Middle frontal gyrus (tissue), 1 donor: ENCODE data around the gene AMACR.
"Not testable (repeated sequence)": the region's sequence is repeated elsewhere in the genome, so short reads cannot be mapped to it uniquely, and the experiment has no call there.

ENCODE experiments used
- DNase-seq: peaks from one replicate; pipeline ENCODE4 v3.0.0-alpha.2; 2015; ENCODE audit warnings: low spot score; ENCODE audit errors: extremely low spot score

Gene AMACR

GRCh38 chr5:33969572-33970452 lies 38.0 kb downstream of the AMACR start:
- no peak for DNase-seq

GRCh38 chr5:33968211-33969005 lies 39.4 kb downstream of the AMACR start:
- DNase-seq: no peak

- no peak for DNase-seq
Measured at GRCh38 chr5:33966805-33967204, 41.0 kb downstream of the AMACR start.

- DNase-seq: no peak
Measured at GRCh38 chr5:33964132-33964700, 43.6 kb downstream of the AMACR start.

GRCh38 chr5:33958176-33958575 lies 49.7 kb downstream of the AMACR start:
- DNase-seq: no peak

GRCh38 chr5:33957577-33958150 lies 50.2 kb downstream of the AMACR start:
- DNase-seq: no peak

- DNase-seq: not testable (repeated sequence)
Measured at GRCh38 chr5:33952175-33952574, 55.7 kb downstream of the AMACR start.

GRCh38 chr5:33944543-33945132 lies 63.2 kb downstream of the AMACR start:
- DNase-seq: no peak

- no peak for DNase-seq
Measured at GRCh38 chr5:33941090-33941489, 66.8 kb downstream of the AMACR start.

- no peak for DNase-seq
Measured at GRCh38 chr5:33939556-33940262, 68.1 kb downstream of the AMACR start.

GRCh38 chr5:33938881-33939280 lies 69.0 kb downstream of the AMACR start:
- DNase-seq: no peak

GRCh38 chr5:33938507-33938796 lies 69.4 kb downstream of the AMACR start:
- DNase-seq: no peak

- no peak for DNase-seq
Measured at GRCh38 chr5:33937707-33938506, 69.9 kb downstream of the AMACR start.

- DNase-seq: no peak
Measured at GRCh38 chr5:33937017-33937706, 70.7 kb downstream of the AMACR start.

GRCh38 chr5:33936381-33937016 lies 71.4 kb downstream of the AMACR start, which contains the start of gene RXFP3:
Gene RXFP3 (plus strand): TSS chr5:33936386. CDS start chr5:33936741, 355 bp downstream.
- DNase-seq: no peak
